Measurements from ENCODE around the gene RASAL2.

The RASAL2 gene

GRCh38 chr1:178492341-178492740, 398.4 kb downstream of the RASAL2 start:
- no peak for DNase-seq (ENCODE audit: low spot score)
- H3K9me3 ChIP-seq (ENCODE audit: severe bottlenecking), result no peaks in the 10 kb centered on the region
- no peaks in the 10 kb centered on the region for H3K36me3 ChIP-seq (ENCODE audit: low read depth)
- H3K4me3 ChIP-seq (ENCODE audit: severe bottlenecking), result no peak overlapping the region
- no peaks in the 10 kb centered on the region for H3K27me3 ChIP-seq (ENCODE audit: insufficient read depth, poor library complexity, severe bottlenecking)
- ATAC-seq (ENCODE audit: low read depth), result no peak
- no peak for TF ChIP-seq CTCF (IDR thresholded peaks at IDR 0.05; ENCODE audit: poor library complexity, severe bottlenecking)
- no peak overlapping the region for H3K27ac ChIP-seq (ENCODE audit: poor library complexity, severe bottlenecking)
- no peaks in the 10 kb centered on the region for H3K4me1 ChIP-seq (ENCODE audit: insufficient read depth, poor library complexity, severe bottlenecking)

GRCh38 chr1:178493301-178493741, 399.4 kb downstream of the RASAL2 start:
- H3K4me1 ChIP-seq (ENCODE audit: insufficient read depth, poor library complexity, severe bottlenecking), result no peaks in the 10 kb centered on the region
- no peaks in the 10 kb centered on the region for H3K36me3 ChIP-seq (ENCODE audit: low read depth)
- no peak for ATAC-seq (ENCODE audit: low read depth)
- H3K4me3 ChIP-seq (ENCODE audit: severe bottlenecking), result no peak overlapping the region
- H3K9me3 ChIP-seq (ENCODE audit: severe bottlenecking), result no peaks in the 10 kb centered on the region
- DNase-seq (ENCODE audit: low spot score), result no peak
- H3K27me3 ChIP-seq (ENCODE audit: insufficient read depth, poor library complexity, severe bottlenecking), result no peaks in the 10 kb centered on the region
- TF ChIP-seq CTCF (IDR thresholded peaks at IDR 0.05; ENCODE audit: poor library complexity, severe bottlenecking), result no peak
- no peak overlapping the region for H3K27ac ChIP-seq (ENCODE audit: poor library complexity, severe bottlenecking)

- TF ChIP-seq CTCF (IDR thresholded peaks at IDR 0.05; ENCODE audit: poor library complexity, severe bottlenecking), result no peak
- H3K27ac ChIP-seq (ENCODE audit: poor library complexity, severe bottlenecking), result no peak overlapping the region
- no peaks in the 10 kb centered on the region for H3K27me3 ChIP-seq (ENCODE audit: insufficient read depth, poor library complexity, severe bottlenecking)
- H3K36me3 ChIP-seq (ENCODE audit: low read depth), result no peaks in the 10 kb centered on the region
- no peaks in the 10 kb centered on the region for H3K9me3 ChIP-seq (ENCODE audit: severe bottlenecking)
- DNase-seq (ENCODE audit: low spot score) (no peak), ATAC-seq (ENCODE audit: low read depth) (no peak)
- no peaks in the 10 kb centered on the region for H3K4me1 ChIP-seq (ENCODE audit: insufficient read depth, poor library complexity, severe bottlenecking)
- H3K4me3 ChIP-seq (ENCODE audit: severe bottlenecking), result no peak overlapping the region
Measured at GRCh38 chr1:178494569-178494971, 400.7 kb downstream of the RASAL2 start.

- ATAC-seq (ENCODE audit: low read depth), result no peak
- no peak for DNase-seq (ENCODE audit: low spot score)
- Histone ChIP-seq H3K36me3 (ENCODE audit: low read depth) (no peaks in the 10 kb centered on the region), H3K27me3 (ENCODE audit: insufficient read depth, poor library complexity, severe bottlenecking) (no peaks in the 10 kb centered on the region), H3K9me3 (ENCODE audit: severe bottlenecking) (no peaks in the 10 kb centered on the region), H3K4me1 (ENCODE audit: insufficient read depth, poor library complexity, severe bottlenecking) (no peaks in the 10 kb centered on the region), H3K27ac (ENCODE audit: poor library complexity, severe bottlenecking) (no peak overlapping the region), H3K4me3 (ENCODE audit: severe bottlenecking) (no peak overlapping the region)
- no peak for TF ChIP-seq CTCF (IDR thresholded peaks at IDR 0.05; ENCODE audit: poor library complexity, severe bottlenecking)
Measured at GRCh38 chr1:178495158-178495557, 401.3 kb downstream of the RASAL2 start.

- no peak overlapping the region for H3K4me3 ChIP-seq (ENCODE audit: severe bottlenecking)
- TF ChIP-seq CTCF (IDR thresholded peaks at IDR 0.05; ENCODE audit: poor library complexity, severe bottlenecking), result no peak
- H3K4me1 ChIP-seq (ENCODE audit: insufficient read depth, poor library complexity, severe bottlenecking), result no peaks in the 10 kb centered on the region
- H3K27ac ChIP-seq (ENCODE audit: poor library complexity, severe bottlenecking), result no peak overlapping the region
- no peaks in the 10 kb centered on the region for H3K9me3 ChIP-seq (ENCODE audit: severe bottlenecking)
- ATAC-seq (ENCODE audit: low read depth), result no peak
- no peak for DNase-seq (ENCODE audit: low spot score)
- no peaks in the 10 kb centered on the region for H3K27me3 ChIP-seq (ENCODE audit: insufficient read depth, poor library complexity, severe bottlenecking)
- no peaks in the 10 kb centered on the region for H3K36me3 ChIP-seq (ENCODE audit: low read depth)
Measured at GRCh38 chr1:178495741-178496409, 402.0 kb downstream of the RASAL2 start.
